GM19467 (cell line): Measurements from ENCODE around the gene TRAPPC2L.
"Not testable (repeated sequence)": the region's sequence is repeated elsewhere in the genome, so short reads cannot be mapped to it uniquely, and the experiment has no call there.

Experiments used
- ATAC-seq: cut with Tn5 transposase; IDR thresholded peaks from one replicate; pipeline ENCODE4 v1.9.1; 2021; ENCODE audit warnings: mild to moderate bottlenecking, moderate library complexity; ENCODE audit not compliant: unreplicated experiment

The TRAPPC2L gene

DNA sequence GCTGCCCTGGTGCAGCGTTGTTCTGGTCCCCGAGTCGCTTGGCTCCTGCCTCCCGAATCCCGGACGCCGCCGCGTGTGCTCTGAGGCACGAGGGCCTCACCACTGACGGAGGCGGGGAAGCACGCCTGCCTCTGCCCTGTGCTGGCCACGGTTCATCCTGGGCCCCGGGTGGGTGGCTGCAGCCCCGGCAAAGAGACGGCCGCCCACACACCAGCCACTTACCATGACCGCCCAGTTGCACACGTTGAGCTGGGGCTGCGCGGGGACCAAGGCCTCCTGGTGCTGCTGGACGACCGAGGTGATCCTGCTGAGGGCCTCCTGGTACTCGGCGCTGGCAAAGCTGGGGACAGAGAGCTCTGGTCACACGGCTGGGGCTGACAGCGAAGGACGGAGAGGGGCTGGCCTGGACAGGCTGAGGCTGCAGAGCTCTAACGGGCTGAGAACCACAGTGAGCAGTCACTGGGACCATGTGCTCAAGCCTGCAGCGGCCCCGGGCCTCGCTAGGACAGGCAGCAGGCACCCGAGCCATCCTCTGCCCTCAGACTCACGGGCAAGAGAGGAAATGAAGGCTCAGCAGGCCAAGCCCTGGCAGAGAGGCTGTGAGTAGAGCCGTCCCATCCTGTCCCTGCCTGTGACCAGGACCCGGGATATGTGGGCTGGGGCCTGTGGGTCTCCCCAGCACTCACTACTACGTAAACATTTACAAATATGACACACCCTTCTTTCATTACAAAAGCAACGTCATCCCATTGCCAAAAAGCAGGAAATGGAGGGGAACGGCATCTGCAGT, 38.9 kb upstream of the TRAPPC2L start:
- no peak for ATAC-seq

DNA sequence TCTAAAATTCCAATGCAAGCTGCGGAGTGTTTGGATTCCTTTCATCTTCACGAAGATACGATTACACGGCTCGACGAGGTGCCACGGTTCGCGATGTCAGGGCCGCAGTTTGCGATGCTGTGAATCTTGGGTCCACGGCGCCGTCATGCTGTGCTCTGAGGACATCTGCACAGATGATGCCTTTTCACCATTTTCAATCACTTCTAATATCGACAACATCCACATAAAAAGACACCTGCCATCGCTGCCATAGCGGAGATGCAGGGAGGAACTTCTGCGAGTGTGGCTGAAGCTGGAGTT, 38.4 kb upstream of the TRAPPC2L start:
- ATAC-seq = no peak

DNA sequence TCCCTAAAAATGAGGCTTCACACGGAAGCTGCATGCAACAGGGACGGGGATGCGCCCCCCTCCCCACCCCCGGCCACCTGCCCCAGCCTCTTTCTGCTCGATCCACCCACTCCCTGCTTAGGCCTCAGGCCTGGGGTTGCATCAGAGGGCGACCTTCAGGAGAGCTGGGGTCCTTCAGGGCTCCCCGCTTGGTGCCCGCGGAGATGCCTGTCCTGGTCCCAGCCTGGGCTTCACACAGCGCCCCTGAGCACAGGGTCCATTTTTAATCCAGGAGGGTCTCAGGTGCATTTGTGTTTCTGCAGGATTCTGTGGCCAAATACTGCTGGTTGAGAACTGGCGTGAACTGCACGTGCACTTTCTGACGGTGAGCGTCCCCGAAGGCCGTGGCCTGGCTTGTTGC, 37.8 kb upstream of the TRAPPC2L start:
- no peak for ATAC-seq

DNA sequence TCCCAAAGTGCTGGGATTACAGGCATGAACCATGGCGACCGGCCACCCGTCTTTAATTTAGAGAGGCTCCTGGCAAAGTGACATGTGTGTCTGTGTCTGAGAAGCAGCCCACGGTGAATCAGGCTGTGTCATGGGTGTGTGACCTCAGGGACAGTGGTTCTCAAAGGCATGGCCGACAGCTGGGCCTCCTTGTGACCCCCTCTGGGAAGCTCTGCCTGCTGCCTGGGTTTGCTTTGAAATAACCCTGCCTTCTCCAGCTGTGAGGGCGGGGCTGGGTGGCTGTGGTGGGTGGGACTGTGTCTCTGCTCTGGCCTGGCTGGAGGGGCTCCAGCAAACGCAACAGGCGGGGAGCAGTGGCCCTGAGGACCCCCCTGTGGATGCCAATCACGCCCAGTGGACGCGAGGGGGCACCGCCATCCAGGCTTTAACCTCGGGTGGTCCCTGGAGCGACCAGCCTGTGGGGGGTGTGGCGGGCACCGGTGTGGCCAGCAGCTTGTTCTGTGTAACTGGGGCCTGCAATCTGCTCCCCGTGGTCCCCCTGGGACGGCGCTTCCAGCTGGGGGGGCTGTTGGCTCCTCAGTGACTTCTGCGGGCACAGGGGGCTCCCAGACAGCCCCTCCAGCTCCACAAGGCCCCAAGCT, 36.4 kb upstream of the TRAPPC2L start:
- ATAC-seq = no peak

DNA sequence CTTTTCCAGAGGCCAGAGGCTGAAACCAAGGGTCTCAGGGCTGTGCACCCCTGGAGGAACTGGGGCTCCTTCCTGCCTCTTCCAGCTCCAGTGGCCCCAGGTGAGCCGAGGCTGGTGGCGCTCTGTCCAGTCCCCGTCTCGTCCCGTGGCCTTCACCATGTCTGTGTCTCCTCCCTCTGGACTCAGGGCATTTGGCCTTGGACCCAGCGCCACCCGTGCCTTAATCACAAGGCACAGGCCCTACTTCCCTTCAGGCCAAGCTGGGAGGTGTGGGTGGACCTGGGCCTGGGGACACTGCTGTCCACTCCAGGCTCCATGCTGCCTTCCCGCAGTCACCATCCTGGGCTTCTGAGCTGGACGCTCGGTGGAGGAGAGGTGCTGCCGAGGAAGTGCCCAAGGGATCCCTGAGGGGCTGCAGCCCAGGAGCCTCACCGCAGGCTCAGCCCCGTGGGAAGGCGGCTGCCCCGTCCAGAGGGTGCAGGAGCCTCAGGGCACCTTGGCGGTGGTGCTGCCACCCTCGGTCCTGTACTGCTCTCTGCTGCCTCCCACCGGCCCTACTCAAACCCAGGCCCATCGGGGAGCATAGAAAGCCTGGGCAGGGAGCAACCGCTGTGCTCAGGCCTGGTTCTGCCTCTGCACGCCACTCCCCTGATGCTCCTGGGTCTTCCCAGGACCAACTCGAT, 35.6 kb upstream of the TRAPPC2L start:
- ATAC-seq = no peak

DNA sequence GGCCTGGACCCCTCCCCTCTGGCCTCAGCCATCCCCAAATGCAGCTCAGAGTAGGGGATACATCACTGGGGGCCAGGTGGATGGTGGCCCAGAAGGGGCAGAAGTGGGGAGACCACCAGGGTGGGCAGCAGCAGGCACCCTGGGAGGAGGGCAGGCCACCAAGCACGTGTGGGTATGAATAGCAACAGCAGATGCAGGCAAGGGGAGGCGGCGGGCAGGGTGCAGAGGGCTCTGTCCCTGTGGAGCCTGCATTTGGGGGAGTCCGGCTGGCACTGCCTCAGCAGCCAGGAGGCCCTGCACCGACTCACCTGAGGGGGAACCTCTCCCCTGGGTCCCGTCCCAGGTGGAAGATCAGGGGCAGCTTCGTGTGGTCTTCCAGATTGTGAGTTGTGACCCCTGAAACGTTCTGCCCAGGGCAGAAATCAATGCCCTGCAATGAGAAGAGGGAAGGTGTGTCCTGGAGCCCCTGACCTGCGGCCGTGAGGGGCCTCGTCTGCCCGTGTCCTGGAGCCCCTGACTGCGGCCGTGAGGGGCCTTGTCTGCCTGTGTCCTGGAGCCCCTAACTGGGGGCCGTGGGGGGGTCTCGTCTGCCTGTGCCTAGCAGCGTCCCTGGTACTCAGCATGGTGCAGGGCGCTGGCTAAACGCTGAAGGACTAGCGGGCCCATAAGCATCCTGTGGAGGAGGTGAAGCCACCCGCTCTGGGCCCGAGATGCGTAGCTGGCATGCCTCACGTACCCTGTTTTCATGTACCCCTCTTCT, 34.5 kb upstream of the TRAPPC2L start:
- ATAC-seq = no peak

DNA sequence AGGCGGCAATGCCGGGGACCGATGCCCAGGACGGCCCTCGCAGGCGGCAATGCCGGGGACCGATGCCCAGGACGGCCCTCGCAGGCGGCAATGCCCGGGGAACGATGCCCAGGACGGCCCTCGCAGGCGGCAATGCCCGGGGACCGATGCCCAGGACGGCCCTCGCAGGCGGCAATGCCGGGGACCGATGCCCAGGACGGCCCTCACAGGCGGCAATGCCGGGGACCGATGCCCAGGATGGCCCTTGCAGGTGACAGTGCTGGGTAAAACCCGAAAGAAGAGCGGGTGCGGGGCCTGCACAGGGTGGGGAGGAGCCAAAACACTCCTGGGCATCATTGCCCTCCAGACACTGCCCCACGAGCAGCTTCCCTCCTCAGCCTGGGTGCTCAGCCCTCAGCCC, 33.3 kb upstream of the TRAPPC2L start:
- not testable (repeated sequence) for ATAC-seq

DNA sequence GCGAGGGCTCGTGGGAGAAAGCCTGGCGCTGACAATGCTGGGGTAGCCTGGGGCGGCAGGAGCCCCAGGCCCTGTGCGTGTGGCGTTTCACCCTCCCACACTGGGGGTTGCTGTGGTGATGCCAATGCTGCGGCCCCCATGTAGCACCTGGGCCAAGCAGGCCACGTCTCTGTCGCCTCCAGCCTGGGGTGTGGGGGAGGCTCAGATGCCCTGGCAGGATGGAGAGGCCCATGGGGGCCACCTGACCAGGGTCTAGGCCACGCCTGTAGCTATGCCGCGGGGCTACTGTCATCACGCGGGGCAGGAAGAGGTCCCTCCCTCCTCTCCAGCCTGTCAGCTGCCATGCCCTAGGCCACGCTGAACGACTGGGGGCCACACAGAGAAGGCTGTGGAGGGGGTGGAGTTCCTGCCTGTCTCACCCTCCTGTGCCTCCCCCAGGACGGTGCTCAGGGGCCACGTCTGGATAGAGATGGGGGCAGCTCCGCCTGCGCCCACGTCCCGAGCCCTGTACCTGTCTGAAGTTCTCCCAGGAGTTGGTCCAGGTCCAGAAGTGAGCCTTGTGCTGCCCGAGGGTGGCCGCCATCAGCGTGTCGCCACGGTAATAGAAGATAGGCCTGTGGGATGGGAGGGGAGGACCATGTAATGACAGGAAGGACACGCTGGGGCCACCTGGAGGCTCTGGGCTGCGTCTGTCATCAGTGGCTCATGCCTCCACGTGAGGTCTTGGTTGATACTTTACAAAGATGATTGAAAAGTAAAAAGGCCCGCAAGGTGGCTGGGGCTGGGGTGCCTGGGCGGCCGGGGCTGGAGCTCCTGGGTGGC, 32.5 kb upstream of the TRAPPC2L start:
- no peak for ATAC-seq

DNA sequence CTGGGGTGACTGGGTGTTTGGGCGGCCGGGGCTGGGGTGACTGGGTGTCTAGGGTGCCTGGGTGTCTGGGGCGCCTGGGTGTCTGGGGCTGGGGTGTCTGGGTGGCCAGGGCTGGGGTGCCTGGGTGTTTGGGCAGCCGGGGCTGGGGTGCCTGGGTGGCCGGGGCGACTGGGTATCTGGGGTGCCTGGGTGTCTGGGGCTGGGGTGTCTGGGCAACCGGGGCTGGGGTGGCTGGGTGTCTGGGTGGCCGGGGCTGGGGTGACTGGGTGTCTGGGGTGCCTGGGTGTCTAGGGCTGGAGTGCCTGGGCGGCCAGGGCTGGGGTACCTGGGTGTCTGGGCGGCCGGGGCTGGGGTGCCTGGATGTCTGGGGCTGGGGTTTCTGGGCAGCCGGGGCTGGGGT, 31.8 kb upstream of the TRAPPC2L start:
- ATAC-seq = no peak

DNA sequence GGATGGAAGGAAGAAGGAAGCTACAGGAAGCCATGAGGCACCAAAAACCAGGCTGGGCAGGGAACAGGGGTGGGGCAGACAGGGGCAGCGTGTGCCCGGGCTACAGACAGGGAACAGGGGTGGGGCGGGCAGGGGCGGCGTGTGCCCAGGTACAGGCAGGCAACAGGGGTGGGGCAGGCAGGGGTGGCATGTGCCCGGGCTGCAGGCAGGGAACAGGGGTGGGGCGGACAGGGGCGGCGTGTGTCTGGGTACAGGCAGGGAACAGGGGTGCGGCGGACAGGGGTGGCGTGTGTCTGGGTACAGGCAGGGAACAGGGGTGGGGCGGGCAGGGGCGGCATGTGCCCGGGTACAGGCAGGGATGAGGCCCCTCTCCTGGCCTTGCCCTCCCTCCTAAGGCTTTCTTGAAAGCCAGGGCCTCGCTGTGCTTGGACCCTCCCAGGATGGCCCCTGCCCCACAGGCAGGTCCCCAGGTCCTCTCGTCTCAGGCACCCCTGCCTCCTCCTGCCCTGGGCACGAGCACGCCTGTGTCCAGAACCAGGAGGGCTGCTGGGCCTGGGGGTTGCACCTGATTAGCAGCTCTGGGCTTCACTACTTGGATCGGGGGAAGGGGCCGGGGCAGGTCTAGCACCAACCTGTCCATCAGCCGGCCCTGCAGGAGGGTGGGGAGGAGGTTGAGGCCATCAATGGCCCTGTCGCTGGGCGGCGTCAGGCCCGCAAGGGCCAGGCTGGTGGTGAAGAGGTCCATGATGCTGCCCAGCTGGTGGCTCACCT, 30.7 kb upstream of the TRAPPC2L start:
- ATAC-seq = no peak

DNA sequence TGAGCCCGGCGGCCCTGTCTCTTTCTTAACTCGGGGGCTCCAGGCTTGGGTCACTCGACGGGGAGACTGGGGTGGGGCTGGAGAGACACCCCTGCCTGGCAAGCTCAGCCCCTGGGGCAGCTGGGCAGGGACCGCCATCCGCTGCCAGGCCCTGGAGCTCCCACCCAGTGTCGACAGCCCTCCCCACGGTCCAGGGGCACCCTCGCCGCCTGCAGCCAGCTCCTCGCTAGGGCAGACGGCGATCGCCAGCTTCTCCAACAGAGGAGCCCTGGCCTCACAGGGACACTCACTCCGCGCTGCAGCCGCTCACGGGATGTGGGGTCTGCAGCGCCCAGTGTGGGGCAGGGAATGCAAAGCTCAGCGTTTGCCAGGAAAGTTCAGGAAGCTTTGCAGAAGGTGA, 29.2 kb upstream of the TRAPPC2L start:
- no peak for ATAC-seq

DNA sequence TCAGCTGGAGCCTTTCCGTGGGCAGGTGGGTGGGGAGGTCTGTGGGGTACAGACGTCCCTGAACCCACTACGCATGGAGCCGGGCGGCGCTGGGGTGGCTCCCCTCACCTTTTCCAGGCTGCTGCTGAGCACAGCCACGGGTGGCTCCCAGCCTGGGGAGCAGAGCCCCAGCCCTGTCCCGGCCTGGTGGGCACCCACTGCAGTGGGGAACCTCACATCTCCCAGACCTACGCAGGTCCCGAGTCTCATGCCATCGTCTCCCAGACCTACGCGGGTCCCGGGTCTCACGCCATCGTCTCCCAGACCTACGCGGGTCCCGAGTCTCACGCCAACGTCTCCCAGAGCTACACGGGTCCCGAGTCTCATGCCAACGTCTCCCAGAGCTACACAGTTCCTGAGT, 28.2 kb upstream of the TRAPPC2L start:
- ATAC-seq = no peak

DNA sequence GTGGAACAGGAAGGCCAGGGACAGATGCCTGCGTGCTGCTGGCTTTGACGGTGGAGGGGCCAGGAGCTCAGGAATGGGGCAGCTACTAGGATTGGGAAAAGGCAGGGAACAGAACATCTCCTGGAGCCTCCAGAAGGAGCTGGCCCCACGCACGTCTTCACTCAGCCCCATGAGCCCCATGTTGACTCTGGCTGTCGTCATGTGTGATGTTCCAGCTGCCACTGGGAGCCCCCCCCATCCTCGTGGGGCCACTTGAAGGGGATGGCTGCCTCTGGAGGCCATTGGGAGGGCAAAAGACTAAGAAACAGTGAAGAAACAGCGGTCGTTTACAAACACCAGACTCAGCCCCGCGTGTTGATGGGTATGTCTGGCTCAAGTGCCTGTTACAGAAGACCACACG, 26.7 kb upstream of the TRAPPC2L start:
- no peak for ATAC-seq

DNA sequence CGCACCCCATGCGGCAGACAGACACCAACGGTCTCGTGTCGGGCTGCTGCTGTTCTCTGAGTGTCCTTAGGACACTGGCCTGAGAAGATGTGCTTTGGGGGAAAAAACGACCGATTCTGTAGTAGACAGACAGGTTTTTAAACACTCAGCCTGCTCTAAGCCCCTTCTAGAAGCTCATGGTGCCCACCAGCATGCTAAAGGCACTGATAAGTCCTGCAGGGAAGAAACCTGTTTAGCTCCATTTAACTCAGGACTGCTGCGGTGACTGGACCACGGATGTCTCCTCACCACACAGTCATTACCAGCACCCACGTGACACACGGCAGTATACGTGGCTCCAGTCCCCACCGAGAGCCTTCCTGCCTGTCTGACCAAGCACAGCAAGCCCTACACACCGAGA, 26.1 kb upstream of the TRAPPC2L start:
- ATAC-seq = no peak

DNA sequence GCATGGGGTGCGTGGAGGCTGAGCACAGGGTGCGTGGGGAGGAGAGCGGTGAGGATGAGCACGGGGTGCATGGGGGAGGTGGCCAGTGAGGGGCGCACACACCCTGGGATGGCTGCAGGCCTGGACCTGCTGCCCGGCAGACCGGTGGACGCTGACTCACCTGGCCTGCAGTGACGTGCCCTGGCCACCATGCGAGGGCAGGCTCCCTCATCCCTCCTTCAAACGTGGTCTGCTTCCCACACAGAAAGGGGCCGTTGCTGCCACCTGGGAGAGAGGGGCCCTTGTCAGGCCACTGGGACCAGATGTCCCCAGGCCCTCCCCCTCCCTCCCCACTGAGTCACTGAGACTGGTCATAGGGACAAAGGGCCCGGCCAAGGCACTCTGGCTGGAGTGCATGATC, 25.1 kb upstream of the TRAPPC2L start:
- no peak for ATAC-seq

DNA sequence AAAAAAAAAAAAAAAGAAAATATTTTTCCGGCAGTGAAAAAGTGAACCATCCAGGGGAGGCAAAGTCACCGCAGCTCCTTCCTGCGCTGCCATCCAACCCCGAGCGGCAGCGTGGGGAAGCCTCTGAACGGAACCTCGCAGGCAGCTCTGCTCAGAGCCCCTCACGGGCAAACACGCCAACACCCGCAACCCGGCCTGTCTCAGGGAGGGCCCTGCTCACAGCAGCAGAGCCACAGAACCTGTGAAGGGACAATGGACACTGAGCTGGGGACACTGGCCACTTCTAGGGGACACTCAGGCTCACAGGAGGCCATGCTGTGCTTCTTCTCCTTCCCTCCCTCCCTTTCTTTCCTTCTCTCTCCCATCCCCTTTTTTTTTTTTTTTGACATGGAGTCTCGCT, 23.8 kb upstream of the TRAPPC2L start:
- ATAC-seq = no peak

DNA sequence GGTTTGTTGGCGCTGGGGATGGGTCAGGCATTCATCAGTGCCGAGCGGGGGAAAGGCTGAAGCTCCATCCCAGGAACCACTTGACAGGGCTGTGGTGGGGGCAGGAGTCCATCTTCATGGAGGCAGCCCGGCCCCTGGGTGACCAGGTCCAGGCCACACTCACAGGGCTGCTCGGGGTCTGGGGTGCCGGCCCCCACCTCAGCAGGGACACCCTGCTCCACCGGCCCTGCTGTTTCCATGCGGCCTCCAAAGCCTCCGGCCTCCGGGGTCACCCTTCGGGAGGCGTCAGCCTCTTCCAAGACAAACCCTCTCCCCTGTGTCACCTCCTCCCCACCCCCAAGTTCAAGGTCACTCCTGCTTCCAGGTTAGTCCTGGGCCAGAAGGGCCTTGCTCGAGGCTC, 22.3 kb upstream of the TRAPPC2L start:
- no peak for ATAC-seq

DNA sequence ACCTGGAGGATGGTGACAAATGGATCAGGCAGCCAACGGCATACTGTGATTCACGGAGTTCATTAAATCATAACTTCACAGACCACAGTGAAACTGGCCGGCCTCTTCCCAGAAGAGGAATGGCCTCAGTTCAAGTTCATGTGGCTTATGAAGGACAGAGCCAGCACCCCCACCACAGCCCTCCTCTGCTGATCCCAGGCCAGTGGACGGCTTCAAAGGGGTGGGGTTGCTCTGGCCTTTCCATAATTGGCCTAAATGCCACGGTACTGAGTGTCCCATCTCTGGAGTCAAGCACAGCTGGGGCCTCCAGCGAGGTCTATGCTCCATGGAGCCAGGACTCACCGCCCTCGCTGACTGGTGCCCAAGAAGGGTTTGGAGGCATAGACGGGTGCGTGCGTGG, 21.5 kb upstream of the TRAPPC2L start:
- no peak for ATAC-seq

DNA sequence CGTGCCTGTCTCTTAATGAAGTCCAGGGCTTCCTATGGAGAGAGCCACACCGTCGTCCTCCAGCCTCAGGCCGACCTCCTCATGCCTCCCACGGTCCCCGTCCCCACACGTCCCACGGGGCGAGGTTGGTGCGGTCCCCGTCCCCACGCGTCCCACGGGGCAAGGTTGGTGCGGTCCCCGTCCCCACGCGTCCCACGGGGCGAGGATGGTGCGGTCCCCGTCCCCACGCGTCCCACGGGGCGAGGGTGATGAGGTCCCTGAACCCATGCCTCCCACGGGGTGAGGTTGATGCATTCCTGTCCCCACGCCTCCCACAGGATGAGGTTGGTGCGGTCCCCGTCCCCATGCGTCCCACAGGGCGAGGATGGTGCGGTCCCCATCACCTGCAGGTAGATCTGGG, 21.1 kb upstream of the TRAPPC2L start:
- ATAC-seq = no peak

DNA sequence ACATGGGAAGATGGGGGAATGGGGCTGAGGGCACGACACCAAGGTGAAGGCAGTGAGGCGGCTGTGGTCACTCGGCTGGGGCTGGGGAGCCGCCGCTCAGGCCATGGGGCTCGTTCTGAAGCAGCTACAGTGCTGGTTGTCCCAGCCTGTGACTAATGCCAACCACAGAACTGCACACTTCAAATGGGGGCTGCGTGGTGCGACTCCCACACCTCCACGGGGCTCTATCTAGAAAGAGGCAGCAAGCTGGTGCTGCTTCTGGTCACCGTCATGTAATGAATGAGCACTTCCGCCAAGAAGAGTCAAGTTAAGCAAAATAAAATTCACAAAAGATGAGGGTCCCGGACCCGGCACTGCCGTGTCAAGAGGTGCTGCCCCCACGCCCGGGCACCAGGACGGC, 20.1 kb upstream of the TRAPPC2L start:
- ATAC-seq = no peak
